ENCODE data around the gene KLHL7. TPM values are rescaled to one million over a fixed set of nuclear protein-coding genes. Genes with fewer than 3 reads are reported as not detected.

The KLHL7 gene
- total and polyA plus RNA-seq, 9 of the 15 experiments (the other 6 are each of a cell fraction or from before 2014, with no cell fraction given) = 4.2 to 63.1 (median 32.3) TPM

- TF ChIP-seq, protein P1, sequence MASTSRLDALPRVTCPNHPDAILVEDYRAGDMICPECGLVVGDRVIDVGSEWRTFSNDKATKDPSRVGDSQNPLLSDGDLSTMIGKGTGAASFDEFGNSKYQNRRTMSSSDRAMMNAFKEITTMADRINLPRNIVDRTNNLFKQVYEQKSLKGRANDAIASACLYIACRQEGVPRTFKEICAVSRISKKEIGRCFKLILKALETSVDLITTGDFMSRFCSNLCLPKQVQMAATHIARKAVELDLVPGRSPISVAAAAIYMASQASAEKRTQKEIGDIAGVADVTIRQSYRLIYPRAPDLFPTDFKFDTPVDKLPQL (IDR thresholded peaks at IDR 0.05; ENCODE audit: extremely low read depth, insufficient read length) = peak; percentile 84
- TF ChIP-seq MNT (conservative IDR thresholded peaks at IDR 0.05) = peak; percentile 92 to 97
- TF ChIP-seq KDM5B (IDR thresholded peaks at IDR 0.05; ENCODE audit: insufficient replicate concordance, low read depth, low read length) = peak; percentile 94
- no peak for TF ChIP-seq CBX5 (IDR thresholded peaks at IDR 0.05; ENCODE audit: borderline replicate concordance, low read depth)
- TF ChIP-seq PTRF (tag; IDR thresholded peaks at IDR 0.05) = no peak
- TF ChIP-seq YY1 (IDR thresholded peaks at IDR 0.05; ENCODE audit: borderline replicate concordance in 1 of 3, control insufficient read depth in 1 of 3, extremely low read depth in 1 of 3, insufficient read depth in 3 of 3, insufficient read length in 1 of 3, insufficient replicate concordance in 2 of 3, low read depth in 1 of 3, low read length in 2 of 3) = peak; percentile 46 to 90 (median 80)
- no peak for TF ChIP-seq TAF15 (IDR thresholded peaks at IDR 0.05; ENCODE audit: low read depth, low read length)
- TF ChIP-seq, protein P2, sequence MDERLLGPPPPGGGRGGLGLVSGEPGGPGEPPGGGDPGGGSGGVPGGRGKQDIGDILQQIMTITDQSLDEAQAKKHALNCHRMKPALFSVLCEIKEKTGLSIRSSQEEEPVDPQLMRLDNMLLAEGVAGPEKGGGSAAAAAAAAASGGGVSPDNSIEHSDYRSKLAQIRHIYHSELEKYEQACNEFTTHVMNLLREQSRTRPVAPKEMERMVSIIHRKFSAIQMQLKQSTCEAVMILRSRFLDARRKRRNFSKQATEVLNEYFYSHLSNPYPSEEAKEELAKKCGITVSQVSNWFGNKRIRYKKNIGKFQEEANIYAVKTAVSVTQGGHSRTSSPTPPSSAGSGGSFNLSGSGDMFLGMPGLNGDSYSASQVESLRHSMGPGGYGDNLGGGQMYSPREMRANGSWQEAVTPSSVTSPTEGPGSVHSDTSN (CRISPR knock-in tag; IDR thresholded peaks at IDR 0.05; ENCODE audit: low read depth) = no peak
- TF ChIP-seq, protein P2 (tag; conservative IDR thresholded peaks at IDR 0.05; ENCODE audit: low read depth) = peak; percentile 70
- peak; percentile 29 for TF ChIP-seq BRD9 (IDR thresholded peaks at IDR 0.05; ENCODE audit: low read depth, partially characterized antibody)
- TF ChIP-seq SMC3 (conservative IDR thresholded peaks at IDR 0.05; ENCODE audit: insufficient read depth, low read depth, low read length) = 0 out of 2 replicates have a peak, but pooled peaks have one; percentile 2
- peak; percentile 16 for TF ChIP-seq HDAC3 (IDR thresholded peaks at IDR 0.05; ENCODE audit: borderline replicate concordance, partially characterized antibody)
- TF ChIP-seq ZNF316 (IDR thresholded peaks at IDR 0.05) = no peak
- TF ChIP-seq IRF2 (CRISPR knock-in tag; IDR thresholded peaks at IDR 0.05) = no peak
- peak; percentile 92 for TF ChIP-seq HNRNPLL (IDR thresholded peaks at IDR 0.05; ENCODE audit: low read depth, low read length, poor library complexity, severe bottlenecking)
- TF ChIP-seq SMAD4 (CRISPR knock-in tag; conservative IDR thresholded peaks at IDR 0.05) = peak; percentile 58
- TF ChIP-seq CCNT2 (IDR thresholded peaks at IDR 0.05; ENCODE audit: borderline replicate concordance, extremely low read depth, insufficient read length, low read depth, low read length) = no peak
- TF ChIP-seq ZBTB1 (CRISPR knock-in tag; IDR thresholded peaks at IDR 0.05; ENCODE audit: borderline replicate concordance, low read depth) = 0 out of 2 replicates have a peak, but pooled peaks have one; percentile 72
- TF ChIP-seq POLR2AphosphoS2 (IDR thresholded peaks at IDR 0.05; ENCODE audit: low read length) = no peak
- peak; percentile 99 for TF ChIP-seq RBBP5 (IDR thresholded peaks at IDR 0.05; ENCODE audit: borderline replicate concordance, insufficient read depth, low read length, poor library complexity, severe bottlenecking)
These were observed 76.3 kb downstream of the KLHL7 start, which contains the start of gene NUP42 (continued) for GRCh38 chr7:23181684-23182553.

Data from K562 (cell line).